ENCODE measurements around the gene ADAMTSL3. TPM values are rescaled to one million over a fixed set of nuclear protein-coding genes. Genes with fewer than 3 reads are reported as not detected.

The ADAMTSL3 gene
- total and polyA plus RNA-seq, 2 of the 8 experiments (the other 6 are each of a cell fraction or from before 2014, with no cell fraction given): 0.35 to 1.4 TPM

DNA sequence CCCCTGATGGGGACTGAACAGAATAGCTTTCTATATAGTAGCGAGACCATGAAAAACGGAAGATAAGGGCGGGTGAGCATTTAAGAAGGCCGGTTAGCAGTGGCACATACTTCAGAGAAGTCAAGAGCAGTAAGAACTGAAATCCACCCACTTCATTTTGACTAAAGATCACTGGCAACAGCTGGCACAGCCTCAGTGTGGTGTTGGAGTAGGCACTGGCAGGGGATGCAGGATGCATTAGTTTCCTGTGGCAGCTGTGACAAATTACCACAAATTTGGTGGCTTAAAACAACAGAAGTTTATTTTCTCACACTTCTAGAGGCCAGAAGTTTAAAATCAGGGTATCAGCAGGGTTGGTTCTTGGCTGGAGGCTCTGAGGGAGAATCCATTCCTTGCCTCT is 176.5 kb downstream of the ADAMTSL3 start:
- H3K4me2 ChIP-seq (ENCODE audit: insufficient read depth in 1 of 2, low read depth in 2 of 2, low read length in 2 of 2): no peak overlapping the region
- H4K20me1 ChIP-seq (replicated peaks in 1 of 2; ENCODE audit: control insufficient read depth in 1 of 2, insufficient read depth in 2 of 2, low read length in 2 of 2): no peaks in the 10 kb centered on the region
- no peaks in the 10 kb centered on the region for H3K27me3 ChIP-seq (replicated peaks in 1 of 4; ENCODE audit: control insufficient read depth in 3 of 4, extremely low read depth in 1 of 4, insufficient read depth in 3 of 4, low read length in 3 of 4)
- H2BK12ac ChIP-seq (ENCODE audit: low read depth, low read length): no peak overlapping the region
- FAIRE-seq: no peak
- no peak overlapping the region for H2BK20ac ChIP-seq (ENCODE audit: low read length)
- no peak overlapping the region for H2BK5ac ChIP-seq (ENCODE audit: low read depth, low read length)
- no peak for DNase-seq (ENCODE audit: low read depth in 1 of 2, low spot score in 2 of 2)
- H3K36me3 ChIP-seq (ENCODE audit: control insufficient read depth in 2 of 4, insufficient read depth in 4 of 4, low read length in 3 of 4): no peaks in the 10 kb centered on the region
- no peak overlapping the region for H3K27ac ChIP-seq (ENCODE audit: low read depth, low read length)
- no peak overlapping the region for H4K5ac ChIP-seq (ENCODE audit: insufficient read length, low read depth, low read length)
- no peak overlapping the region for H3K18ac ChIP-seq (ENCODE audit: extremely low read depth, low read length)
- ChIA-PET POLR2A (ENCODE audit: partially characterized antibody) (no interaction called here), CTCF (ENCODE audit: partially characterized antibody) (interaction anchor here (0.7 to 0.9 kb wide), 2 partner anchors 12 to 54 kb away, joined by 3 to 4 read pairs; no protein-coding TSS in a partner anchor)
- H2AK5ac ChIP-seq (ENCODE audit: low read depth, low read length): no peak overlapping the region
- H2AFZ ChIP-seq (ENCODE audit: low read length): no peak overlapping the region
- no peak overlapping the region for H3K4ac ChIP-seq (replicated peaks; ENCODE audit: insufficient read length, low read depth, low read length)
- no peaks in the 10 kb centered on the region for H3K79me2 ChIP-seq (ENCODE audit: control insufficient read depth in 1 of 2, insufficient read depth in 2 of 2, low read length in 2 of 2)
- no peaks in the 10 kb centered on the region; the same call in 1 of the 2 replicates for H3K23me2 ChIP-seq (ENCODE audit: low read depth, low read length)
- H3K4me1 ChIP-seq (replicated peaks in 1 of 4; ENCODE audit: control insufficient read depth in 3 of 4, insufficient read depth in 4 of 4, low read length in 3 of 4): peaks cover 0 to 5% (median 0%) of the 10 kb centered on the region in 4 experiments; a peak in 1 of 7 replicates
- 60% methylated on average over 4 of the region's 4 CpGs; no CpG with 5 or more reads in 1 of the 2 experiments for WGBS, 2 experiments (ENCODE audit: extremely low coverage in 1 of 2, insufficient coverage in 1 of 2, insufficient read length in 1 of 2, insufficient replicate concordance in 2 of 2, low coverage in 1 of 2, low lambda C conversion rate in 2 of 2, missing lambda C conversion rate in 1 of 2)
- no peak overlapping the region for H2BK15ac ChIP-seq (ENCODE audit: low read length)
- H2BK120ac ChIP-seq (replicated peaks; ENCODE audit: low read depth, low read length): no peak overlapping the region
- H3K23ac ChIP-seq (ENCODE audit: insufficient read length): no peak overlapping the region
- no peaks in the 10 kb centered on the region for H3K79me1 ChIP-seq (ENCODE audit: low read depth, low read length)
- no peak overlapping the region for H4K8ac ChIP-seq (ENCODE audit: extremely low read depth, insufficient read depth, low read length)
- H3K9me3 ChIP-seq (ENCODE audit: insufficient read depth in 2 of 2, low read depth in 1 of 2, low read length in 1 of 2): no peaks in the 10 kb centered on the region; a peak in 1 of 4 replicates
- H3K4me3 ChIP-seq (ENCODE audit: extremely low read depth in 1 of 4, insufficient read depth in 2 of 4, low read depth in 3 of 4, low read length in 4 of 4): no peak overlapping the region
- H3K14ac ChIP-seq (ENCODE audit: insufficient read length): no peak overlapping the region
- H3K9ac ChIP-seq (replicated peaks in 1 of 4; ENCODE audit: extremely low read depth in 1 of 4, low read depth in 3 of 4, low read length in 3 of 4): no peak overlapping the region
- H3K56ac ChIP-seq (replicated peaks; ENCODE audit: insufficient read length, low read depth, low read length): no peak overlapping the region
- H4K91ac ChIP-seq (replicated peaks; ENCODE audit: insufficient read length, low read length): no peak overlapping the region
- no peak for TF ChIP-seq SP4 (IDR thresholded peaks at IDR 0.05; ENCODE audit: low read length)
